Right renal pelvis (tissue), 4 donors: ENCODE results near the gene GNG2. TPM values are rescaled to one million over a fixed set of nuclear protein-coding genes. Genes with fewer than 3 reads are reported as not detected.

Experiments
- DNase-seq, 4 donors: peaks; one replicate each; pipeline ENCODE4 v3.0.0-alpha.2; 2013; ENCODE audit warnings: low read depth in 4 of 4, low spot score in 3 of 4, missing footprints in 1 of 4
- polyA plus RNA-seq, 4 donors: library from polyadenylated mRNA; unstranded; fragments of 120-200 nt; gene quantifications; one replicate each; pipeline ENCODE4 v1.2.1, GENCODE V29; 2013; ENCODE audit not compliant: insufficient read length in 4 of 4

The GNG2 gene
- polyA plus RNA-seq, 4 donors, result 65.0 to 92.0 (median 87.2) TPM

DNA sequence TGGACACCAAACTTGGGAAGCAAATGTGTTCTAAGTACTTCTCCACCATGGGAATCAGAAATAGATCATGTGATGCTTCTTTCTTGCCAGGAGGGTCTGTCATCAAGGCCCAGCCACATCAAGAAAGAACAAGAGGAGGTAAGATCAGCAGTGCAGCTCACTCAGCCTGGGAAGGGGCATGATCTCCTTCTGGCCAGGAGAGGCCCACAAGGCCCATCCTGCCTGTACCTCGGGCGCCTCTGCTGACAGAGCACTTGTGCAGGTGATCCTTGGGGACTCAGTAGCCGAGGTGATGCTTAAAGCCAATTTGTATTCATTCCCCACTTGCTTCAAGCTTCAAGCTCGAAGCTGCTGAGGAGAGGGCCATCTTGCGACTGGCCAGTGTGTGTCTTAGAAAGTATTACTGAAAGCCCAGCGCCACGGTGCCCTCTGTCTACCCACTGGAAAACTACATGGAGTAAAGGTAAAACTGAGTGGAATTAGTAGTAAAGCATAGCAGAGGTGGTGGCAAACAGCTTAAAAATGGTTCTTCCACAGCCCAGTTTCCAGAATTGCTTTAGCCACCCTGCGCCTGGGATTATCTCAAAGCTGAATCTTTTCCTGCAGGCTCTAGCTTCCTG lies 155.1 kb downstream of the GNG2 start:
- DNase-seq, result no peak

DNA sequence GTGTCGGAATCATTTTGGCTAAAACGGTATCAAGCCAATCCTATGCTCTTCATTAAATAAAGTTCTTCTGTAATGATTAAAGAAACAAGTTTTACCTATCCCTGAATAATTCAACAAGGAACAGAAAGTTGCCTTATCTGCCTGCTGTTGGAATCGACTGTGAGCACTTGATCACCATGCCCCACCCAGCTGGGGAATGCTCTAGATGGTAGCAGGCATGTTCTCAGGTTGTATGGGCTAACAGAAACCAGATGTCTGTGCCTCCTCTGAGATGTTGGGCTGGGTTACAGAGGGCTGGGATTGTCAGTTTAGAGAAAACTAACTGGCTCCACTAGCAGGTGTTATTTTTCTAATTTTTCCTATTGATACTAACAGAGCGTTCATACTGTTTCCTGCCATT lies 157.8 kb downstream of the GNG2 start:
- DNase-seq, result no peak

DNA sequence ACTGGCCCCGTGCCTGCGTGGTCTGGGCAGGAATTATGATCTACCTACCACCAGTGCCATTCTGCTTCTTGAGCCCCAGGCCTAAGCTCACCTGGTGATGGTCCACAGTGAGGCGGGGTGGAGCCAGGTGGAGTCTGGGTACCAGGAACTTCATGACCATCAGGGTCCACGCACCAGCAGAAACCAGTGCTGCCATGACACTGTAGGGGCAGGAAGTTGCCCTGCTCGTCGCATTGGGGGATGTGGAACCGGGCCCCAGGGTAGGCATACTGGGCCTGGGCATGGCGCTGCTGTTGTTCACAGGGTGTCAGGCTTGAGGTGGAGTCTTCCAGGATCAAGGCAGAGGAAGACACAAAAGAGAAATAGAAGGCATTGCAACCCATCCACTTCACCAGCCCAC lies 158.6 kb downstream of the GNG2 start:
- DNase-seq, result no peak

Other genes starting within 250 kb of the GNG2 start
- gene FRMD6, start 208.7 kb upstream of the GNG2 start, polyA plus RNA-seq, result 10 to 100 TPM; 18.0 to 21.0 (median 20.6) TPM
- 100 to 1,000 TPM; 286 to 311 (median 290) TPM for gene RTRAF, start 128.9 kb downstream of the GNG2 start, polyA plus RNA-seq
- gene NID2, start 208.4 kb downstream of the GNG2 start, polyA plus RNA-seq, result 100 to 1,000 TPM; 103 to 133 (median 112) TPM